HG03196 (cell line): ENCODE data around the gene LCAT.
"Not testable (repeated sequence)": the region's sequence is repeated elsewhere in the genome, so short reads cannot be mapped to it uniquely, and the experiment has no call there.

Source experiments
- ATAC-seq: cut with Tn5 transposase; IDR thresholded peaks from one replicate; pipeline ENCODE4 v1.9.1; 2021; ENCODE audit not compliant: unreplicated experiment

LCAT gene

DNA sequence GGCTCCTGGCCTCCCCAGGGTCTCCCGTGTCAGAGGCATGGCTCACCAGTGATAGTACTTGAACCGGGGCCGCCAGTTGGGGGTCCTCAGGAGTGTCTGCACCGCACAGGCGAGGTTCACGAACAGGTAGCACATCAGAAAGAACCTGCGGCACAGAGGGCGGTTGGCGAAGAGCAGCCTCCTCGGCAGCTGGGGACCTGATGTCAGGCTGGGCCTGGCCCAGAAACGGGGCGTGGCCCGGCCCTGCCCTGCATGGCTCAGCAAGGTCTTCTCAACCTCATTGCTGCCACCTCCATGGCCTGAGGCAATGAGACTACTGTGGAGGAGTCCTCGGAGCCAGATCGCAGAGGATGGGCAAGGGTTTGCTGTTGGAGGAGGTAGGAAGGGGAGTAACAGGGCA is 4.1 kb upstream of the LCAT start:
- ATAC-seq: no peak

DNA sequence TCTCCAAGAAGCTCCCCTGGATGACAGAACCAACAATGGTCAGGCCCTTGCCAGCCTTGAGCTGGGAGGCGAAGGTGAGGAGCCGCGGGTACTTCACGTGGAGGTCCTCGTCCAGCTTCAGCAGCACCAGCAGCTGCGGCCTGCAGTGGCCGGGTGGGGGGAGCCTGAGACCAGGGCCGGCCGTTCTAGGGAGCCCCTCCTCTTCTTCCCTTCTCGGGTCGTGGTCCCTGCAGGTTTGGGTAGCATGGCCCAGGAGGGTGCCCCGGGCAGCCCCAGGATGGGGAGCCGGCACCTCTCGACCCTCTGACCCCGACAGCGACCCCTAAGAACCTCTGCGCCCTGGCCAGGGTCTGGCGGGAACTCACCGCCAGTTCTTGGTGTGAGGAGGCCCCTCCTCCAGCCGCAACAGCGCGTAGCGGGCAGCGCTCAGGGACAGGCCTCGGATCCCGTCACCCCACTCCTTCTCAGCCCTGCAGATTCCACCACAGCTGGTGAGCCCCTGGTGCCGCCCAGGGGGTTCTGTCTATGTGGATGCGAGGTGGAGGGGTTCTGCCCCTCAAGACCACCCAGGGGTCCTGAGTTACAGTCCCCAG is 3.1 kb upstream of the LCAT start:
- no peak for ATAC-seq

DNA sequence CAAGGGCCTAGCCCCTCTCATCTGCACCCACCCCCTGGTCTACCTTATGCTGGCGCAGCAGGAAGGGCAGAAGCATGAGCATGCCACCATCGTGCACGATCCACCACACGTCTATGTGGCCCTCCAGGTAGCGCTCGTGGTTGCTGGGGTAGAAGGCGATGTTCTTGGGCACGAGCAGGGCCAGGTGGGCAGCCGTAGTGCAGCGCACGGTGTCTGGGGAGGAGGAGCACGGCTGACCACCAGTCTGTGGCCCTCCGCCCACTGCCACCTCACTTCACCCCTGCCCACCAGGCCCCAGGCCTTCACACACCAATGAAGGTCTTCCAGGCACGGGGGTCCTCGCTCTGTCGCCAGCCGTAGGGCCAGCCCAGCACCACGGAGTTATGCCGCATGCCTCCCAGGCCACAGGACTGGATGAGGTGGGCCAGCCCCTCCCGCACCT is 2.2 kb upstream of the LCAT start:
- no peak for ATAC-seq

DNA sequence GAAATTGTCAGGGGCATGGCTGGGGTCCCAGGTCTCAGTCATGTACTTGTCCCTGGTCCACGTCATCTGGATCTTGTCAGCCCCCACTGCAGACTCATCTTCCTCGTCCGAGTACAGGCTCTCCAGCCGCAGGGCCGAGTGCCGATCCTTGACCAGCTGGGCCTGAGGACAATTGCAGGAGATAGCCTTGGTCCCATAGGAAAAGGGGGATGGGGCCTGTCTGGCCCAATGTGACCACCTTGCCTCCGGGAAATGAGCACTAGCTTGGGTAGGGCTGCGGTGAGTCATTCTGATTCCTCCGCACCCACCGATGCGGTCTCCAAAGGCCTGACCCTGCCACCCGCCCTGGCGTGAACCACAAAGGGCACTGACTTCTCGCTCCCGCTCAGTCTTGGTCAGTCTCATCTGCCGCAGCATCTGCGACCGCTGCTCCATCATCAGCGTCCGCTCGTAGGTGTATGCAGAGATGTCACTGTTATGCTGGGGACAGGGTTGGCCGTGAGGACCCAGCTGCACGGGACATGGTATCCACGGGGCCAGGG is 1.5 kb upstream of the LCAT start:
- no peak for ATAC-seq

DNA sequence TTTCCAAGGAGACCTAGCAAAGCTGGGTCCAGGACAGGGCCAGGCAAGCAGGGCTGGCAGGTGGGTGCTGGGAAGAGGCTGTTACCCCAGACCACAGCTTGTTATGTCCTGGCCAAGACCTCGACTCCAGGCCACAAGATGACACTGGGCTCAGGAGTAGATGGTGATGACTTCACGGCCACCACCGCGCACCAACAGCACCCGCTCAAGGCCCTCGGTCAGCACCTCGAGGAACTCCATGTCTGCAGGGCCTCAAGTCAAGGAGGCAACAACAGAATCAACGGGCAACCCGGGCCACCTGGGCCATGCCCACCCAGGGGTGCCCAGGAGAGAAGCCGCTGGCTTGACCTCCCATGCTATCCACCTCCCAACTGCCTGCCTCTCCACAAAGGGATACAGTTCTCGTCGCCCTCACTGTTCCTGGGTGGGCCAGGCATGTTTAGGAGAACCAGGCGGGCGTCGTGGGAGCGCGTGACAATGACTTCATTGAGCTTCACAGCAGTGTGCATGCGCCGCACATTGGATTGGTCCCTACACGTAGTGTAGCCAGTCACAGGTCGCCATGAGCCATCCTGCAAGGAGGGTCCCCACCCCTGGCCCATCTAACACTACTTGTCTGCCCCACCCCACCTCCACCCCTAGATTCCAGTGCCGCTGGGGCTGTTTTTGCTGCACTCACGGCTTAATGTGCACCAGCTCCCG is 921 bp upstream of the LCAT start:
- no peak for ATAC-seq

DNA sequence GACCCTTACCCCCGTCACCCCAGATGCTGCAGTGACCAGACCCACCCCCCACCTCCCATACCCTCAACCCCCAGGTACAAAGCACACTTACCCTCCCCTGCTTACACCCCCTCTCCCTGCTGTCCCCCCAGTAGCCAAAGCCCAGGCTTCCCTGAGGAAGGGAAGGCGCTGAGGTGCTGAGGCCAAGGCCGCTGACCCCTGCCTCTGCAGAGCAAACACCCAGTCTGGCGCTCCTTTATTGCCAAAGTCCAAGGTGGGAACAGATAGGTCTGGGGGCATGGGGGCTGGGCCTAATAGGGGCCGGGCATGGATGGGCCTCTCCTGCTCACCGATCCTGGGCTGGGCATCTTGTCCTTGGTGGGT is 683 bp downstream of the LCAT start:
- no peak for ATAC-seq

DNA sequence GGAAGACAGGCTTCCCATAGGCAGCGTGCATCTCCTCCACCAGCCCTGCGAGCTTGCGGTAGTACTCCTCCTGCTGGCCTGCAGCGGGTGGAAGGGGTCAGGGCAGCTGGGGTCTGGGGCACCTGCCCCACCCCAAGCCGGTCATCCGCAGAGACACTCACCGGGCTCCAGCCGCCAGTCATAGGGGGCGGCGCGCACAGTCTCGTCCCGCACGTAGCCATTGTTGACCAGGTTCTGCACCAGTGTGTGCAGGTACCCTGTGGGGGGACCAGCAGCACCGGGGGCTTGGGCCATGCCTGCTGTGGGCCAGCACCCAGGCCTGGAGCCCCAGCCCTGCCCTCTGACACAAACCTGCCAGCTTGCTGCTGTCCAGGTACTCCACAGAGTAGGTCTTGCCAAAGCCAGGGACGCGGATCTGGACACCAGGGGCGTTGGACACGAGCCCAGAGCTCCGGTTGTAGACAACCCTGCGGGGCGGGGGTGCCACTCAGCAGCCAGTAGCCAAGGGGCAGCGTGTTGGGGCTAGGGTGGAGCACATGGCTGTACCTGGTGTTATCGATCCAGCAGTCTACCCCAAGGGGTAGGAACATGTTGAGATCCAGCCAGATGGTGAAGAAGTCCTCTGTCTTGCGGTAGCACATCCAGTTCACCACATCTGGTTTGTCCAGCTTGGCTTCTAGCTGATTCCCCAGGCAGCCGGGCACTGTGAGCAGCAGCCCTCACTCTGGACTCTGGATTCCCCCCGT is 1.2 kb downstream of the LCAT start:
- ATAC-seq: no peak

DNA sequence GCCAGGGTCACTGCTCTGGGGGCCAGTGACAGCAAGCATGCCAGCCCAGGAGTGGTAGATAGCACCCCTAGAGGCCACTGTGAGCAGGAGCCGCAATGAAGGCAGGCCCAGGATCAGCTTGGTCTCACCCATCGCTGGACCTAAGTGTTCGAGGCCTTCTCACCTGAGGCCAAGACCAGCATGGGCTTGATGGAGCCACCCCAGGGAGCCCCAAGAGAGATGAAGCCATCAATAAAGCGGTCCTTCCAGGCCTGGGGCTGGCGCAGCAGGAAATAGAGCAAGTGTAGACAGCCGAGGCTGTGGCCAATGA is 1.8 kb downstream of the LCAT start:
- no peak for ATAC-seq

DNA sequence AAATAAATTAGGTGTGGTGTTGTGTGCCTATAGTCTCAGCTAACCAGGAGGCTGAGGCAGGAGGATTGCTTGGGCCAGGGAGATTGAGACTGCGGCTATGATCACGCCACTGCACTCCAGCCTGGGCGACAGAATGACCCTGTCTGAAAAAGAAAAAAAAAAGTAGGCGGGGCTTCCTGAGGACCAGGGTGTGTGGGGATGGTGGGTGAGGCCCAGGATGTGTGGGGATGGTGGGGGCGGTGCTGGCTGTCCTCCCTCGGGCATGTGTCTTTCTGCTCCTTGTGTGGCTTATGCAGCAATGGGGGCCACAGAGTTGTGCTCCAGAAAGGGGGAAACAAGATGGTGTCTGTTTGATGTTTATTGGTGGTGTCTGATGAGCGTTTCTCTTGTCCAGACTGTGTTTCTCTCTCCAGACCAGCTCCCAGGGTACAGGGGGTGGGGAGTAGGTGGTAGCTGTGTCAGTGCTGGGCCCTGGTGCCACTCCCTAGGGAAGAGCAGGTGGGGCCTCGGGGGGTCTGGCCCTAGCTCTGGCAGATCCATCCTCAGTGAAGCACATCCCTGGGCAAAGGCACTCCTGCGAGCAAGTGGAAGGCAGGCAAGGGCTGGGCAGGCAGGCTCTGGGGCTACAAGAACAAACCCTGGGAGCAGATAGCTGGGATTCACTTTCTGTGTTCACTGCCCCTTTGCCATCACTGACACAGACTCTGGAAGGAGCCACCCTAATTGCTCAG is 2.3 kb downstream of the LCAT start:
- no peak for ATAC-seq

DNA sequence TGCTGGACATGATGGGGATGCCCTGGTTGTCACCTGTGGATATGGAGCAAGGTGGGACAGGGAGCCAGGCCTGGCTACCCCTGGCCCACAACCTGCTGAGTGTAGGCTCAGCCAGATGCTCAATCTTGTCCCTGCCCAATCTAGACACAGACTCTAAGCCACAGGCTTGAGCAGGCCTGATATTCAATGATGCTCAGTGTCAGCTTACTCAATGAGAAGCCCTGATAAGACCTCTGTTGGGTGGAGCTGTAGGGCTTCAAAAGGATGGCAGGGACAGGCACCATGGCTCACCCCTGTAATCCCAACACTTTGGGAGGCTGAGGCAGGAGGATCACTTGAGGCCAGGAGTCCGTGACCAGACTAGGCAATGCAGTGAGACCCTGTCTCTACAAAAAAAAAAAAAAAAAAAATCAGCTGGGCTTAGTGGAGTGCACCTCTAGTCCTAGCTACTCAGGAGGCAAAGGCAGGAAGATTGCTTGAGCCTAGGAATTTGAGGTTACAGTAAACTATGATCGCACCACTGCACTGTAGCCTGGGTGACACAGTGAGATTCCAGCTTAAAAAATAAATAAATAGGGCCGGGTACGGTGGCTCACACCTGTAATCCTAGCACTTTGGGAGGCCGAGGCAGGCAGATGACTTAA is 3.4 kb downstream of the LCAT start:
- no peak for ATAC-seq

DNA sequence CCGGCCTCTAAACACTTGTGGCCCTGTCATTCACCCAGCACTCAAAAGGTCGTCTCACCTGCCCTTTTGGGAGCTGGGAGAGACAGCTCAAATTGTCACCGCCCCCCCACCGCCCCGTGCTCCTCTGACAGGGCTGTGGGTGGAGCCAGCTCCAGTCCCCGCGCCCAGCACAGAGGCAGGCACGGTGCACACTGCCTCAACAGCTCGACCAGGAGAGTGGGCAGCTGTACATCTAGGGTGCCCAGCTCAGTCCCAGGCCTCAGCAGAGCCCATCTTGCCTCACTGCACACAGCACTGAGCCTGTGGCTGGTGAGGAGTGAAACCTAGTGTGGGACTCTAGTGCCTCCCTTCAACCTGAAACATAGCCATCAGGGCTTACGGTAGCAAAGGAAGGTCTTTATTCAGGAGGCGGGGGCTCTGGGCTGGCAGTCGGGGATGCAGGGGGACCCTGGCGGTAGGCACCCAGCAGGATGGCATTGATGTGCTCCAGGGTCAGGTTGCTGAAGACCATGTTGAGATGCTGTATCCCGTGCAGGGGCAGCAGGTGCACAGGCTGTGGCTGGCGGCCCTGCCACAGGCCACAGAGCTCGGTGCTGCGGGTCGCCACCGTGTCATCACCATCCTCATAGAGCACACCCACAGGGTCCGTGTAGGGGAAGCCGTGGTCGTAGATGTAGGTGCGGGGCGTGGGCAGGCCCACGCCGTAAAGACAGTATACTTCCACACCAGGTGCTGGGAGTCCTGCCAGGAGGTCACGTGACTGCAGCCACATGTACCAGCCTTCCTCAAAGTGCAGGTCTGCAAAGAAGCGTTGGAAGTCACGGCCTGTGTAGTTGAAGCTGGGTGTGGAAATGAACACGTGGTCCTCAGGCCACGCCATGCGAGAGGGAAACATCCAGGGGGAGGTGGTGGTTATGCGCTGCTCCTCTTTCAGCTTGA is 4.1 kb downstream of the LCAT start:
- no peak for ATAC-seq

DNA sequence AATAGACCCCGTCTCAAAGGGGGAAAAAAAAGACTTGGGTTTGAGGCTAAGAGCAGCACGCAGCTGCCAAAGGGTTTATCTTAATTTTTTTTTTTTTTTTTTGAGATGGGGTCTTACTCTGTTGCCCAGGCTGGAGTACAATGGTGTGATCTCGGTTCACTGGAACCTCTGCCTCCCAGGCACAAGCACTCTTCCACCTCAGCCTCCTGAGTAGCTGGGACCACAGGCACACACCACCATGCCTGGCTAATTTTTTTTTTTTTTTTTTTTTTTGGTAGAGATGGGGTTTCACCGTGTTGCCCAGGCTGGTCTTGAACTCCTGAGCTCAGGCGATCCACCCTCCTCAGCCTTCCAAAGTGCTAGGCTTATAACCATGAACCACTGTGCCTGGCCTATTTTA is 6.2 kb downstream of the LCAT start:
- not testable (repeated sequence) for ATAC-seq

DNA sequence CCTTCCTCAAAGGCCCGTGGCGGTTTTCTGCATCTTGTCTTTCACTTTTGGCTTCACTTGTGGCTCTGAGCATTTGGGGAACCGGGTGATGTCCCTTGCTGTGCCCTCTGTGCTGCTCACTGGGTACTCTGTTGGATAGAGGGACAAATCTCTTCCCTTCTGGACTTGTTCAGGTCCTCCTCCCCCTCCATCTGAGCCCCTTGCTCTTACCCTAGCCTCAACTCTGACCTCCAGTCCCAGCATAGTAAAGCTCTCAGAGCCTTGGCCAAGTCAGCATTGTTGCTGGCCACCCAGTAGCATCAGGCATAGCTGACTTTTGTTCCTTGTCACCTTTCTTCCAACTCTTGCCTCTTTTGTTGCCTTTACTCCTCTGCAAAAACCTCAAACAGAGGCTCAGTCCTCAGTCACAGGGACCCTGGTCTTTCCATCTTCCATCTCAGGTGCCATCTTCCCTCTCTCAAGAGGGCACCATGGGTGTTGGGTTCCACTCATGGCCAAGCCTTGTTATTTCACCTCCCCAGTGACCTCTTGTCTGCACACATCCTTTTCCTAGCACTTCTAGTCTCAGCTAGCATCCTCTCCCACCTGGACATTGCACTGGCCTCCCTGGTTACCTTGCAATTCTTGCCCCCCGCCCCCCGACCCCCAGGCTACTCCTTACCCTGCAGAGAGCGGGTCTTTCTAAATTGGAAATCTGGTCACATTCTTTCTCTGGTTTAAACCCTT is 6.9 kb downstream of the LCAT start:
- peak; percentile 46 for ATAC-seq

DNA sequence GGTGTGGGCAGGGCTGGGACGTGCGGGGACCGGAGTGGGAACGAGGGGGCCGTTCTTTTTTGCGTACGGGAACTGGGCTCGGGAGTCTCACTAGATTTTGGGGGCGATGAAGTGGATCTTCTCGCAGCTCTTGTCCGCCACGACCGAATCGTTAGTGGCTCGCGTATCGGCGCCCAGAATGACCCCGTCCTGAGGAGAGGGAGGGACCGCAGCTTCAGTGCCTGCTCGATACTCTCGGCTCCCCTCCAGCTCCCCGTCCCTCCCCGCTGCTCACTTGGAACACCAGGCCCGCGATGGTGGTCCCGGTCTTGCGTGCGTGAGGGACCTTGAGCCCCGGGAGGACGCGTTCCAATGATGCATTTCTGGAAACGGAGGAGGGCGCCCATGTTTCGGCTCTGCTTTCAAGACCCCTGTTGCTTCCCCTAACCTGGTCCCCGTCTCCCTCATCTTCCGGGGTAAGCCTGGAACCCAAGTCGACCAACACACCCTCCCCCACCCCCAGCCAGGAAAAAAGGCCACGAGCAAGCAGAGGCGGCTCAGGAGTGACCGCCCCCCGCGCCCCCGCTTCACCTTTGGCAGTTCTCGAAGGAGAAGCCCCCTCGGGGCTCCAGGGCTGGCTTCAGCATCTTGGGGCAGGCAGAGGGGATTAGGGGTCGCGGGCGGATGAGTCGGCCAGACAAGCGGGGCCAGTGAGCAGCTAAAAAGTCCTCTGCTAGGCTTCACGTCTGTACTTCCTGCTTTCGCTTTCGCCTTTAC is 7.6 kb downstream of the LCAT start, which contains the start of gene PSMB10:
Gene PSMB10 (minus strand): TSS at position 727 of the 756 bp plus-strand sequence. CDS start 101 bp downstream, at position 626.
- ATAC-seq: peak; percentile 11

DNA sequence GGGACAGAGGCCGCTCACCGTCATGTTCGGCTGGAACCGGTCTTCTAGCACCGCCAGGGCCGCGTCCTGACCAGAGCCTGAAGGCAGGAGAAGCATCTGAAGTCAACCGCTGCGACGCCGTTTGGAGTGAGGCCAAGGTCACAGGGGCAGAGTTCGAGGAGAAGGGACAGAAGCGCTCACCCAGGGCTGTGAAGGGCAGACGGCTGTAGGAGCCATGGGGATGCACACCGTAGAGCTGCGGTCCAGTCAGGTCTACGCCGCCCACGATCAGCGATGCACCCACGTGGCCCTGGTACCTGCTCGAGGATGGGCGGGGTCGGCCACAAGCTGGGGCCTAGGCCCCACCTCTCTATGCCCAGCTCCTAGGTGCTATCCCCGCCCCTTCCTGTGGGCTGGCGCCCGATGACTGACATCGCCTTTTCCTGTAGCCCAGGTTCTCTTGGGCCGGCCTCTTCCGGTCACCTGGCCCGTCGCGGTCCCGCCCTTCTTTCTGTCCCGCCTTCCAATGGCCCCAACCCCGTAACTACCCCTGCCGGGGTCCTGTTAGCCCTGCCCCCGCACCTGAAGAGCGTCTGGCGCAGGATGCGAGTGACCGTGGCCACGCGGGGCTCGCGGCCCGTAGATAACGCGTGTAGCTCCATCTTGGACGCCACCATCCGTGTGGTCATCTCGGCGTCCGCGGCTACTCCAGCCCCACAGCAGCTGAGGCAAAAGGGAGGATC is 8.4 kb downstream of the LCAT start:
- ATAC-seq: peak; percentile 85

DNA sequence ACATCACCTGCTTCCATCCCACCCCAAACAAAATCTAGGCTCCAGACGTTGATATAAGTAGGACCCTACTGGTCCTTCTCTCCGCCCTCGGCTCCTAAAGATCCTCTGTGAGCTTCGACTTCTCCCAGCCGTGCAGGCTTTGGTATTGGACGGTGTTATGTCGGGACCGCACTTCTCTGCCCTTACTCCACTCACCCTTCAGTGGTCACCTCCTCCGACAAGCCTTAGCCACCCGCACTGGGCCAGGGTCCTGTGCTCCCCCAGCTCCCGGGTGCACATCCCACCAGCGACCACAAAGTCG is 8.9 kb downstream of the LCAT start:
- ATAC-seq: no peak

DNA sequence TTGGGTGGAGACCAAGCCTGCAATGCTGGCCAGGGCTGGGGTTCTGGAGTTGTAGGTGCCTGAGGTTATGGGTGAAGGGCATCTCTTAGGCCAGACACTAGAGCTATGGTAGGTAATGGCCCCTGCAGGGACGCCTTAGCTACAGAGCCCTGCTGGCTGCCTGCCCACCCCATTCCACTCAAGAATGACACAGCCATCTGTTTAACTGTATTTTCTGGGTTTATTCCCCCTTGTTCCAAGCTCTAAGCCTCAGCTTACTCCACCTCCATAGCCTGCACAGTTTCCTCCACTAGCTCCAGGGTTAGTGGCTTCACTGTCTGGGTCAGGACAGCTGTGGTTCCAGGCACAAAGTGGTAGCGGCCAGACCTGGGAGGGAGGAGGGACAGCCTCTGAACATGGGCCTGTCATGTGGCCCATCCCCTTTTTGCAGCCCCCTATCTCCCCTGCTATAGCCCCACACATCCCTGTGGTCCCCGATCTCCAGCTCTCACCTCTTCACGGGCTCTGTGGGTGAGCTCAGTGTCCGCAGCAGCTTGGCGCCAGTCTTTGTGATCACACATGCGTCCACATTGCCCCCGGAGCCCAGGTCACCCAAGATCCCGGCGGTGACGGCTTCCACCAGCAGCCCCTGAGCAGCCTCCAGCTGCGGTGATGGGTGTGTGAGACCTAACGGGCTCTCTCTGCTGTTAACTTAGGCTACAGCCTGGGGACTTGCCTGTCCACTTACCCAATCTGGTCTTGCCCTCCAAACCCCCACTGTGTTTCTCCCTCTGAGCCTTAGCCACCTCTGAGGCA is 9.4 kb downstream of the LCAT start:
- ATAC-seq: no peak
